TTC549 (cell line): ENCODE results near the gene ARHGEF18.
"Not testable (repeated sequence)": the region's sequence is repeated elsewhere in the genome, so short reads cannot be mapped to it uniquely, and the experiment has no call there.

Experiments
- FAIRE-seq: peaks from 2 replicates; lab custom pipeline; 2012; peaks lifted over from hg19 to GRCh38; lab: Jason Lieb, UNC

Gene ARHGEF18

DNA sequence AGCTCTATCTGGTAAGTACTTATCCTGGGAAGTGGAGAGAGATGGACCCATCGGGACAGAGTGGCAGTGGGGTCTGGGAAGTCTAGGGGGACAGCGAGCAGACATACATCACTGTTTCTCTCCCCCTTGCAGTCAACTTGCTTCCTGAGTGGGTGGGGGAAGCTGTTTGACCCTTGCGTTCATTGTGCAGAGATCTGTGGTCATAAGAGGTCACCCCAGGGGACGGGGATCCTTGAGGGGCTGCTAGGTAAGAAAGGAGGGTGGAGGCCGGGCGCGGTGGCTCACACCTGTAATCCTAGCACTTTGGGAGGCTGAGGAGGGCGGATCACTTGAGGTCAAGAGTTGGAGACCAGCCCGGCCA, 474 bp downstream of the ARHGEF18 start:
- FAIRE-seq = no peak

- no peak for FAIRE-seq
Measured at GRCh38 chr19:7349961-7350711, 1.4 kb downstream of the ARHGEF18 start.

GRCh38 chr19:7351861-7352260, 3.1 kb downstream of the ARHGEF18 start:
- no peak for FAIRE-seq

- no peak for FAIRE-seq
Measured at GRCh38 chr19:7355151-7355820, 6.5 kb downstream of the ARHGEF18 start.

DNA sequence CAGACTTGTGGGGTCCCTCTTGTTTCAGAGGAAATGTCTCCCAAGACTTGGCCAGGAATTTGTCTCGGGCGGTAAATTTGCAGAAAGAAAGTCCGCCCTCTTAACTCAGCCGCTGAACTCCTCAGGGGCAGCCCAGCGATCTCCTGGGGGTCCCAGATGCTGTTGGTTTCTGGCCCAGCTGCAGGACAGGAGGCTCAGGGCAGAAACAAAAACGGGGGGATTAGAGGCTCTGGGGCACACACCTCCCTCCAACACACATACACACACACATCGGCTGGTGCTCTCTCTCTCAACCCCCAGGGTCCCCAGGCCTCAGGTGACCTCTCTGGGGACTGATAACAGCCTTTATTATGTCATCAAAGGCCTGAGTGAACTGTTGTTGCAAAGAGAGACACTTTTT, 7.1 kb downstream of the ARHGEF18 start:
- no peak for FAIRE-seq

GRCh38 chr19:7356899-7357627, 8.3 kb downstream of the ARHGEF18 start:
- FAIRE-seq = no peak

- FAIRE-seq = no peak
Measured at GRCh38 chr19:7358102-7358597, 9.4 kb downstream of the ARHGEF18 start.

DNA sequence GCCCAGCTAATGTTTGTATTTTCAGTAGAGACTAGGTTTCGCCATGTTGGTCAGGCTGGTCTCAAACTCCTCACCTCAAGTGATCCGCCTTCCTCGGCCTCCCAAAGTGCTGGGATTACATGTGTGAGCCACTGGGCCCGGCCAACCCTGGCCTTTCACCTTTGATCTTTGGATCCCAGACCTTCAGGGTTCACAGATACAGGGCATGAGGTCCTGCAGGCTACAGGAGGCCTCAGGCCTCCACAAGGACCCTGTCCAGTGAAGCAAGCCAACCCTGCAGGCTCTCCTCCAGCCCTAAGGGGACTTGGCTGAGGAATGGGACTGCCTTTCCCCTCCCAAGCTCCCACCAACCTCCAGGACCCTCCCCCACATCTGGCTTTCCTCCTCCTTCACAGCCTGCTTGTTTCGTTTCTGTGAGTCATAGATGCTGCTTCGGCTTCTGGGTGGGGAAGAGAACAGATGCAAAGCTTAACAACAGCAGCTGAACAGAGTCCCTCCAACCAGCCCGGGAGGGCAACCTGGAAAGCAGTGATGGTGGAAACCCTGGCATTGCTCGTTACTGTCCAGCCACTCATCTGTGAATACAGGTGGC, 11.8 kb downstream of the ARHGEF18 start:
- FAIRE-seq = no peak

GRCh38 chr19:7363225-7363624, 14.5 kb downstream of the ARHGEF18 start:
- FAIRE-seq = no peak

- no peak for FAIRE-seq
Measured at GRCh38 chr19:7366701-7367420, 18.1 kb downstream of the ARHGEF18 start.

GRCh38 chr19:7368456-7368855, 19.7 kb downstream of the ARHGEF18 start:
- no peak for FAIRE-seq

DNA sequence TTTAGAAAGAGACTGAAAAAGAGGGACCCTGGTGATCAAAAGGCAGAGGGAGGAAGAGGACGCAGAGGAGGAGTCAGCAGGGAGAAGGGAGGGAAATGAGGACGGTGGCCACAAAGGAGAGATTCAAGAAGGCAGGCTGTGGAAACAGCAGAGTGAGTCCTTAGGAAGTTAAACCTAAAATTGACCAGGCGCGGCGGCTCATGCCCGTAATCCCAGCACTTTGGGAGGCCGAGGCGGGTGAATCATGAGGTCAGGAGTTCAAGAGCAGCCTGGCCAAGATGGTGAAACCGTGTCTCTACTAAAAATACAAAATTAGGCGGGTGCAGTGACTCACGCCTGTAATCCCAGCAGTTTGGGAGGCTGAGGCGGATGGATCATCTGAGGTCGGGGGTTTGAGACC, 20.1 kb downstream of the ARHGEF18 start:
- FAIRE-seq = not testable (repeated sequence)

DNA sequence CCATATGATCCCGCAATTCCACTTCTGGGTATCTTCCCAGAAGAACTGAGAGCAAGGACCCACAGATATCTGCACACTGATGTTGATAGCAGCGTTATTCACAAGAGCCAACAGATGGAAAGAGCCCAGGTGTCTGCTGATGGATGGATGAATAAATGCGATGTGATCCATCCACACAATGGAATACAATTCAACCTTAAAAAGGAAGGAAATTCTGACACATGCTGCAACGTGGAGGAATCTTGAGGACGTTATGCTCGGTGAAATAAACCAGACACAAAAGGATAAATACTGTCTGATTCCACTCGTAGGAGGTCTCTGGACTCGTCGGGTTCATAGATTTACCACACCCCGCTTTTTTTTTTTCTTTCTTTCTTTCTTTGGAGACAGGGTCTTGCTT, 21.8 kb downstream of the ARHGEF18 start:
- FAIRE-seq = no peak

GRCh38 chr19:7371001-7371400, 22.3 kb downstream of the ARHGEF18 start:
- FAIRE-seq = no peak

- FAIRE-seq = no peak
Measured at GRCh38 chr19:7372810-7373209, 24.1 kb downstream of the ARHGEF18 start.

- FAIRE-seq = no peak
Measured at GRCh38 chr19:7373862-7374261, 25.1 kb downstream of the ARHGEF18 start.

DNA sequence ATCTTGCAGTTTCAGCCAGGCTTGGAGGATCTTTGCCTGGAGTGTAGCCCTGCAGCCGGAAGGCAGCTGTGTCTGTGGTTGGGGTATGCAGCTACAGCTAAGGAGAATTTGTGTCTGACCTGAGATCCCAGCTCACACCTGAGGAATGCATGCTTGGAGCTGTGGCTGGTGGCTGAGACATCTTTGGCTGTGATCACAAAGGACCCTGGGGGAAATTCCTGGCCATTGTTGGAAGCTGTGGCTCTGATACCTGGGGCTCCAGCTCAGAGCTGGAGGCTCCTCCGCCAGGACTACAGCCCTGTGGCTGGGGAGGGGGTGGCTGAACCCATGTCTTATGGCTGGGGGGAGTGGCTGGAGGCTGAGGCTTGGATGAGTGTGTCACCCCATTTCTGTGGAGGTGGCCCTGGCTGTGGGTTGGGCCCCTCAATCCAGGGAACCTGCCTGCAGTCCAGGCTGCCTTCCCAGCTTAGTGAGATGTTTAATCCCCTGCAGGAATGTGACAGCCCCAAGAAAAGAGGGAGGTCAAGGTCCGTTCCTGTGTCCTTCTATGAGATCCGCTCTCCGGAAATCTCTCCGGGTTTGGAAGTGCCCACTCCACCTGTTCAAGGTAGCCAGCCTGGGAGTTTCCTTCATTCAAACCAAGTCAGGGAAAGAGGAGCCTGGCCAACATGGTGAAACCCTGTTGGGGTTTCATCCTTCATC, 27.6 kb downstream of the ARHGEF18 start:
- FAIRE-seq = no peak

- FAIRE-seq = no peak
Measured at GRCh38 chr19:7377196-7377595, 28.5 kb downstream of the ARHGEF18 start.

- FAIRE-seq = no peak
Measured at GRCh38 chr19:7381073-7381390, 32.3 kb downstream of the ARHGEF18 start.

- FAIRE-seq = no peak
Measured at GRCh38 chr19:7382694-7383093, 34.0 kb downstream of the ARHGEF18 start.

- FAIRE-seq = no peak
Measured at GRCh38 chr19:7383284-7383683, 34.5 kb downstream of the ARHGEF18 start.

DNA sequence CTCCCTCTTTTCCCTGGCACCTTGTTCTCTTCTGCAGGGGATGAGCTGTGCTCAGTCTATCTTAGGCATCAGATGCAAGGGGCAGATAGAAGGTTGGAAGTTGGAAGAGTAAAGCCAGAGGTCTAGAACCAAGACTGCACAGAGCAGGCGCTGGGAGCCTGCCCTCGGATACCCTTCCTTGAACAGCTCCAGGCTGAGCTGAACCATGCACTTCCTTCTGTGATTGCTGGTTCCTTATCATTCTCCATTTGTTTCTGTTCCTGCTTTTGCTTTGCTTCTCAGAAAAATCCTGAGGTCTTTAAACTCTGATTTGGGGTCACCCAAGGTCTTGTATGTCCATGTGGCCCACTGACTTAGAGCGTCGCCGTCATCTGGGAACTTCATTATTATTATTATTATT, 36.3 kb downstream of the ARHGEF18 start:
- no peak for FAIRE-seq
